K562 (cell line): ENCODE results near the gene FERMT3. TPM values are rescaled to one million over a fixed set of nuclear protein-coding genes. Genes with fewer than 3 reads are reported as not detected.

ENCODE experiments used
- ATF1 ChIP-seq, 2 experiments: fragments of 450-650 bp in 1 of 2; IDR thresholded peaks; 2 replicates each; pipeline ENCODE4 v1.6.1; 2016; ENCODE audit warnings: missing compliant biosample characterization in 1 of 2, missing genetic modification characterization in 1 of 2
- CAMTA2 ChIP-seq: fragments of 250-450 bp; sonication (Bioruptor Pico); conservative IDR thresholded peaks from 2 replicates; pipeline ENCODE4 v1.5.1; 2022
- CBX1 ChIP-seq: sonication (generic); IDR thresholded peaks from 2 replicates; pipeline ENCODE4 v1.6.1; 2016; ENCODE audit warnings: antibody characterized with exemption, low read depth, mild to moderate bottlenecking
- CREB1 ChIP-seq, 2 experiments: sonication (generic) in 1 of 2; formaldehyde crosslinking in 1 of 2; IDR thresholded peaks; 2 replicates each; pipeline versions ENCODE4 v1.6.1 to v1.8.0; 2012 to 2022; ENCODE audit warnings: inconsistent platforms in 1 of 2, mild to moderate bottlenecking in 1 of 2, missing genetic modification reagents in 1 of 2, moderate library complexity in 1 of 2
- ELF1 ChIP-seq: fragments of 200-800 bp; sonication (Bioruptor generic); IDR thresholded peaks from 2 replicates; pipeline ENCODE4 v1.6.1; 2016; ENCODE audit warnings: missing genetic modification characterization, missing compliant biosample characterization
- ETS2 ChIP-seq: IDR thresholded peaks from 2 replicates; pipeline ENCODE4 v1.6.1; 2016; ENCODE audit warnings: borderline replicate concordance, missing genetic modification characterization, mild to moderate bottlenecking, moderate library complexity, missing compliant biosample characterization; ENCODE audit not compliant: poor library complexity, severe bottlenecking
- FUS ChIP-seq: fragments of 200-400 bp; formaldehyde crosslinking; optimal IDR thresholded peaks from 2 replicates; pipeline ENCODE3; 2017; ENCODE audit warnings: low read depth, low read length
- HCFC1 ChIP-seq: IDR thresholded peaks from 2 replicates; pipeline ENCODE4 v1.6.1; 2012; ENCODE audit warnings: low read depth, low read length, improper control_type of control experiment
- HNRNPL ChIP-seq: fragments of 200-400 bp; formaldehyde crosslinking; IDR thresholded peaks from 2 replicates; pipeline ENCODE4 v1.6.1; 2017; ENCODE audit warnings: low read depth, mild to moderate bottlenecking, low read length
- ILK ChIP-seq: fragments of 450-650 bp; IDR thresholded peaks from 2 replicates; pipeline ENCODE4 v1.6.1; 2016; ENCODE audit warnings: missing genetic modification characterization, low read depth, mild to moderate bottlenecking, missing compliant biosample characterization, moderate library complexity, borderline replicate concordance
- JUN ChIP-seq, 2 experiments: sonication (generic) in 1 of 2; formaldehyde crosslinking in 1 of 2; IDR thresholded peaks; 2 replicates each; pipeline versions ENCODE4 v1.6.1 to v1.8.0; 2012 to 2022; ENCODE audit warnings: borderline replicate concordance in 2 of 2, mild to moderate bottlenecking in 2 of 2, improper control_type of control experiment in 1 of 2, low read depth in 1 of 2, low read length in 1 of 2, missing genetic modification reagents in 1 of 2
- L3MBTL2 ChIP-seq: fragments of 450-650 bp; IDR thresholded peaks from 2 replicates; pipeline ENCODE4 v1.6.1; 2016; ENCODE audit warnings: mild to moderate bottlenecking, moderate library complexity
- LCOR ChIP-seq: sonication (generic); formaldehyde crosslinking; IDR thresholded peaks from 2 replicates; pipeline ENCODE4 v1.8.0; 2022; ENCODE audit warnings: mild to moderate bottlenecking, missing genetic modification reagents
- MAFK ChIP-seq: IDR thresholded peaks from 2 replicates; pipeline ENCODE4 v1.6.1; 2011; ENCODE audit warnings: low read length, improper control_type of control experiment
- PHF21A ChIP-seq: fragments of 450-650 bp; IDR thresholded peaks from 2 replicates; pipeline ENCODE4 v1.6.1; 2017; ENCODE audit warnings: low read depth, borderline replicate concordance
- POLR2AphosphoS2 ChIP-seq: IDR thresholded peaks from 2 replicates; pipeline ENCODE4 v1.6.1; 2012; ENCODE audit warnings: low read length, improper control_type of control experiment
- RNF2 ChIP-seq: sonication (generic); IDR thresholded peaks from 2 replicates; pipeline ENCODE4 v1.6.1; 2016
- SMARCB1 ChIP-seq: IDR thresholded peaks from 2 replicates; pipeline ENCODE4 v1.6.1; 2011; ENCODE audit warnings: improper control_type of control experiment, low read depth; ENCODE audit not compliant: insufficient read length
- TEAD2 ChIP-seq: fragments of 450-650 bp; IDR thresholded peaks from 2 replicates; pipeline ENCODE4 v1.6.1; 2016; ENCODE audit warnings: missing genetic modification characterization, control low read depth, missing compliant biosample characterization
- THRAP3 ChIP-seq: fragments of 450-650 bp; IDR thresholded peaks from 2 replicates; pipeline ENCODE4 v1.6.1; 2016; ENCODE audit warnings: mild to moderate bottlenecking, inconsistent platforms, borderline replicate concordance
- XRCC5 ChIP-seq: fragments of 200-400 bp; formaldehyde crosslinking; IDR thresholded peaks from 2 replicates; pipeline ENCODE4 v1.6.1; 2017; ENCODE audit warnings: low read depth, mild to moderate bottlenecking, low read length
- ZKSCAN1 ChIP-seq: fragments of 150-350 bp; IDR thresholded peaks from 2 replicates; pipeline ENCODE4 v1.6.1; 2016; ENCODE audit warnings: low read depth, low read length
- ZNF12 ChIP-seq: sonication (generic); formaldehyde crosslinking; IDR thresholded peaks from 2 replicates; pipeline ENCODE4 v1.4.0; 2020; ENCODE audit warnings: mild to moderate bottlenecking, missing genetic modification reagents
- ZNF146 ChIP-seq: IDR thresholded peaks from one replicate; pipeline ENCODE4 v1.6.1; 2018; ENCODE audit warnings: missing compliant biosample characterization; ENCODE audit not compliant: unreplicated experiment
- ZNF224 ChIP-seq: sonication (generic); formaldehyde crosslinking; IDR thresholded peaks from 2 replicates; pipeline ENCODE4 v1.8.0; 2022; ENCODE audit warnings: mild to moderate bottlenecking, missing genetic modification reagents
- ZNF785 ChIP-seq: fragments of 250-450 bp; sonication (Bioruptor Pico); IDR thresholded peaks from 2 replicates; pipeline ENCODE4 v1.4.0; 2020; ENCODE audit warnings: mild to moderate bottlenecking
- polyA plus RNA-seq, 8 experiments: library from polyadenylated mRNA; depleted of rRNA in 4 of 8; stranded (reverse) in 5 of 8; unstranded in 3 of 8; fragments of >200 nt; fragmentation: Nextera tagmentation in 2 of 8; fragmentation: Illumina TruSeq in 1 of 8; extraction: Ambion mirVana in 2 of 8; extraction: Trizol in 1 of 8; gene quantifications; 2 replicates each; pipeline versions ENCODE4 v1.2.1 to v1.2.3, GENCODE V29; 2011 to 2014; ENCODE audit warnings: inconsistent platforms in 1 of 8, missing spikeins in 1 of 8
- total RNA-seq, 7 experiments: library from RNA; depleted of rRNA in 6 of 7; stranded (reverse); fragments of >200 nt in 6 of 7; fragmentation: Illumina TruSeq in 2 of 7; extraction: Trizol in 2 of 7; gene quantifications; 2 replicates each; pipeline versions ENCODE4 v1.2.1 to v1.2.3, GENCODE V29; 2011 to 2021; ENCODE audit warnings: low replicate concordance in 1 of 7
- TF ChIP-seq, protein P1 (sequence below), 2 experiments: fragments of 450-650 bp; conservative IDR thresholded peaks; 2 replicates each; pipeline ENCODE4 v1.6.1; 2017; ENCODE audit warnings: mild to moderate bottlenecking in 2 of 2, moderate library complexity in 2 of 2
- TF ChIP-seq, protein P2 (sequence below): fragments of 450-650 bp; formaldehyde crosslinking; IDR thresholded peaks from 2 replicates; pipeline ENCODE4 v1.4.0; 2020; ENCODE audit warnings: mild to moderate bottlenecking, moderate library complexity

The FERMT3 gene
- total and polyA plus RNA-seq, 9 of the 15 experiments (the other 6 are each of a cell fraction or from before 2014, with no cell fraction given): 3.2 to 275 (median 79.7) TPM

DNA sequence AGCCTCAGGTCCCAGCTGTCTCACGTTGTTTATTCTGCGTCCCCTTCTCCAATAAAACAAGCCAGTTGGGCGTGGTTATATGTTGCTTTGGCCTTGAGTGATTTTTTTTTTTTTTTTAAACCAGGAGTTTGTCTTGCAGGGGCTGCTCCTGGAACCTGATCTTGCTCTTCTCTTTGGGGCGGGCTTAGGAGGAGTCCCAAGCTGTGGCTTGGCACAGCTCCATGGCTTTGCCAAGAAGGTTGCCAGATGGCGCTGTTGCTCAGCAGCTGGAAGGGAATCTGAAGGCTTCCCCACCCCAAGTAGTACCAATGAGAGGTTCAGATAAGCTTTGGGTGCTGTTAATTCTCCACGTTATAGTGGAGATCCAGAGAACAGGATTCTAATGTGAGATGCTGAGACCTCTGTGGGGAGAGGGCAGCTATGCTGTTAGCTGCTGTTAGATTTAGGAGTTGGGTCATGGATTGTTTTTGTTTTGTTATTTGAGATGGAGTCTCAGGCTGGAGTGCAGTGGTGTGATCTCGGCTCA lies 2.0 kb upstream of the FERMT3 start (continued):
- TF ChIP-seq, protein P1, sequence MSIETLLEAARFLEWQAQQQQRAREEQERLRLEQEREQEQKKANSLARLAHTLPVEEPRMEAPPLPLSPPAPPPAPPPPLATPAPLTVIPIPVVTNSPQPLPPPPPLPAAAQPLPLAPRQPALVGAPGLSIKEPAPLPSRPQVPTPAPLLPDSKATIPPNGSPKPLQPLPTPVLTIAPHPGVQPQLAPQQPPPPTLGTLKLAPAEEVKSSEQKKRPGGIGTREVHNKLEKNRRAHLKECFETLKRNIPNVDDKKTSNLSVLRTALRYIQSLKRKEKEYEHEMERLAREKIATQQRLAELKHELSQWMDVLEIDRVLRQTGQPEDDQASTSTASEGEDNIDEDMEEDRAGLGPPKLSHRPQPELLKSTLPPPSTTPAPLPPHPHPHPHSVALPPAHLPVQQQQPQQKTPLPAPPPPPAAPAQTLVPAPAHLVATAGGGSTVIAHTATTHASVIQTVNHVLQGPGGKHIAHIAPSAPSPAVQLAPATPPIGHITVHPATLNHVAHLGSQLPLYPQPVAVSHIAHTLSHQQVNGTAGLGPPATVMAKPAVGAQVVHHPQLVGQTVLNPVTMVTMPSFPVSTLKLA (conservative IDR thresholded peaks at IDR 0.05): peak in 1 of 2 experiments; percentile 52; a peak in 1 of 4 replicates
- TF ChIP-seq ZNF785 (CRISPR knock-in tag) (no peak), CREB1 (IDR thresholded peaks at IDR 0.05) (0 out of 2 replicates have a peak, but pooled peaks have one; percentile 34), CREB1 (CRISPR knock-in tag; IDR thresholded peaks at IDR 0.05) (no peak), HNRNPL (no peak), ZNF224 (CRISPR knock-in tag) (no peak), POLR2AphosphoS2 (peak; percentile 92; the same call in 1 of the 2 replicates), SMARCB1 (no peak), JUN (IDR thresholded peaks at IDR 0.05; ENCODE audit: borderline replicate concordance, low read depth, low read length) (0 out of 2 replicates have a peak, but pooled peaks have one; percentile 41), JUN (CRISPR knock-in tag; IDR thresholded peaks at IDR 0.05; ENCODE audit: borderline replicate concordance) (no peak), MAFK (peak; percentile 36; the same call in 1 of the 2 replicates), FUS (no peak), ELF1 (no peak), ZNF146 (CRISPR knock-in tag) (no peak), ETS2 (tag) (no peak), RNF2 (no peak), ZKSCAN1 (peak; percentile 89), XRCC5 (peak; percentile 92), CBX1 (no peak), ZNF12 (CRISPR knock-in tag) (no peak), ATF1 (CRISPR knock-in tag; IDR thresholded peaks at IDR 0.05) (no peak), ATF1 (tag; IDR thresholded peaks at IDR 0.05) (peak; percentile 47), THRAP3 (no peak), LCOR (no peak), TEAD2 (tag) (no peak), CAMTA2 (CRISPR knock-in tag) (no peak), ILK (tag) (no peak), HCFC1 (peak; percentile 36; the same call in 1 of the 2 replicates), PHF21A (0 out of 2 replicates have a peak, but pooled peaks have one; percentile 9), L3MBTL2 (0 out of 2 replicates have a peak, but pooled peaks have one; percentile 22)
- TF ChIP-seq, protein P2, sequence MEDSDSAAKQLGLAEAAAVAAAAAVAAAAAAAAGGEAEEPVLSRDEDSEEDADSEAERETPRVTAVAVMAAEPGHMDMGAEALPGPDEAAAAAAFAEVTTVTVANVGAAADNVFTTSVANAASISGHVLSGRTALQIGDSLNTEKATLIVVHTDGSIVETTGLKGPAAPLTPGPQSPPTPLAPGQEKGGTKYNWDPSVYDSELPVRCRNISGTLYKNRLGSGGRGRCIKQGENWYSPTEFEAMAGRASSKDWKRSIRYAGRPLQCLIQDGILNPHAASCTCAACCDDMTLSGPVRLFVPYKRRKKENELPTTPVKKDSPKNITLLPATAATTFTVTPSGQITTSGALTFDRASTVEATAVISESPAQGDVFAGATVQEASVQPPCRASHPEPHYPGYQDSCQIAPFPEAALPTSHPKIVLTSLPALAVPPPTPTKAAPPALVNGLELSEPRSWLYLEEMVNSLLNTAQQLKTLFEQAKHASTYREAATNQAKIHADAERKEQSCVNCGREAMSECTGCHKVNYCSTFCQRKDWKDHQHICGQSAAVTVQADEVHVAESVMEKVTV (CRISPR knock-in tag): peak; percentile 87
